Calu3 (cell line): Measurements from ENCODE around the gene PPT2. TPM values are rescaled to one million over a fixed set of nuclear protein-coding genes. Genes with fewer than 3 reads are reported as not detected.
A peak's percentile ranks its signal among the peaks of the same experiment; 100 is the strongest.

Source experiments
- BruUV-seq: library from RNA; stranded (reverse); fragments of 400-500 nt; replicated peaks from 2 replicates; lab custom pipeline; 2021; lab: Mats Ljungman, UMichigan
- CTCF ChIA-PET: fragments of 300-600 bp; sonication (Branson Sonifier 250); formaldehyde crosslinking; loops from one replicate; lab custom pipeline; 2022; ENCODE audit warnings: antibody characterized with exemption; lab: Charles Lee
- DNase-seq: peaks from one replicate; pipeline ENCODE4 v3.0.0; 2022
- H3K27ac Mint-ChIP-seq: one replicate; pipeline ENCODE4 v1.8.0; 2022; ENCODE audit warnings: mixed read lengths; ENCODE audit not compliant: unreplicated experiment
- H3K27me3 Mint-ChIP-seq: one replicate; pipeline ENCODE4 v1.8.0; 2022; ENCODE audit warnings: mixed read lengths; ENCODE audit not compliant: unreplicated experiment
- H3K36me3 Mint-ChIP-seq: one replicate; pipeline ENCODE4 v1.8.0; 2022; ENCODE audit warnings: mild to moderate bottlenecking, moderate library complexity, mixed read lengths; ENCODE audit not compliant: insufficient read depth, unreplicated experiment
- H3K4me1 Mint-ChIP-seq: one replicate; pipeline ENCODE4 v1.8.0; 2022; ENCODE audit warnings: mild to moderate bottlenecking, low read depth, mixed read lengths; ENCODE audit not compliant: unreplicated experiment
- H3K4me3 Mint-ChIP-seq: one replicate; pipeline ENCODE4 v1.8.0; 2022; ENCODE audit warnings: mild to moderate bottlenecking, low read depth, moderate library complexity, mixed read lengths; ENCODE audit not compliant: unreplicated experiment
- H3K9me3 Mint-ChIP-seq: one replicate; pipeline ENCODE4 v1.8.0; 2022; ENCODE audit warnings: low read depth, mixed read lengths; ENCODE audit not compliant: unreplicated experiment
- CTCF ChIP-seq: fragments of 200-600 bp; IDR thresholded peaks from one replicate; pipeline ENCODE4 v1.8.0; 2022; ENCODE audit warnings: antibody characterized with exemption; ENCODE audit not compliant: unreplicated experiment
- intact Hi-C: fragments of 100-400 bp; cut with micrococcal nuclease; formaldehyde crosslinking; loops from one replicate; pipeline ENCODE4 v1.10.0; 2022; ENCODE audit not compliant: unreplicated experiment
- total RNA-seq: library from RNA; stranded (reverse); gene quantifications from 2 replicates; pipeline ENCODE4 v1.2.3, GENCODE V29; 2022

Gene PPT2
- total RNA-seq, 1 experiment from 2014 or later: 31.0 TPM

GRCh38 chr6:32173051-32173727 lies 19.2 kb downstream of the PPT2 start:
- CTCF ChIA-PET: no interaction called here
- Mint-ChIP-seq H3K27ac (no peak overlapping the region), H3K9me3 (no peaks in the 10 kb centered on the region), H3K36me3 (peaks cover 57% of the 10 kb centered on the region), H3K4me3 (no peak overlapping the region), H3K27me3 (no peaks in the 10 kb centered on the region), H3K4me1 (peaks cover 37% of the 10 kb centered on the region)
- intact Hi-C loops: no loop called here
- TF ChIP-seq CTCF: no peak
- no peak for DNase-seq
- BruUV-seq: no TSS peak

DNA sequence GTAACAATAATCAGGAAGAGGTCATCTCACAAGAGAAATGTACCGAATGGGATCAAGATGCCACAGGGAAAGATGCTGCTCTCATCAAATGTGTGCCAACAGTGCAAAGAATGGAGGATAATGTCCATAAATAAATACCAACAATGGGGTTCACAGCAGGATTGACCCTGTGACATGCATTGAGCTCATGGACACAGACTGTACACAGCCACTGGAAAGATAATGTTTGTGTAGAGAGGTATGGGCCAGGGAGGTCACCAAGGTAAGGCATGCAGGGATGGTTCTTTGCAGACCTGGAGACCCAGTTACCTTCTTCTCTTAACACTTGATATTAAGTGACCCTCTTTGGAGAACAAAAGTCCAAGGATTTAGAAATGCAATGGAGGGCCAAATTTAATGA lies 20.5 kb downstream of the PPT2 start:
- Mint-ChIP-seq H3K27ac (no peak overlapping the region), H3K4me1 (peaks cover 47% of the 10 kb centered on the region), H3K4me3 (no peak overlapping the region), H3K9me3 (no peaks in the 10 kb centered on the region), H3K36me3 (peaks cover 63% of the 10 kb centered on the region), H3K27me3 (no peaks in the 10 kb centered on the region)
- no peak for TF ChIP-seq CTCF
- DNase-seq: no peak
- intact Hi-C loops: no loop called here
- CTCF ChIA-PET: no interaction called here
- BruUV-seq: TSS peak; percentile 10

DNA sequence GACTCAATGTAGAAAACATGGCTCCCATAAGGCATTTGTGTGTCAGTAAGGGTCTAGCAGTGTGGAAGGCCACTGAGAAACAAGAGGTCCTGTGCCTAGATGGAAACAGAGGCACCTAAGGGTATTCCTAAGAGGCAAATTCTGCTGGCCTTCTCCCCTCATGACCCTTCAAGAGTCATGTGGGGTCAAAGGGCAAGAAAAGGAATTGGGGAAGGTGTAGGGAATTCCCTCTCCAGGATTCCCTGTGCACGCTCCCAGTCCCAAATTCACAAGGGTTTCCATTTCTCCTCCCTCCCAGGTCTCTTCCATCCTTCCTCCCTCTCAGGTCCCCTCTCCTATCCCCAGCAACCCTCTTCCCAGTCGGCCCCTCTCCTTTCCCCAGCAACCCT lies 21.4 kb downstream of the PPT2 start:
- no peak overlapping the region for H3K27ac Mint-ChIP-seq
- intact Hi-C loops: loop anchor here (5.0 kb wide), 1 partner anchor 218 kb away; the partner anchor contains the start of genes NELFE and SKIC2
- DNase-seq: no peak
- H3K36me3 Mint-ChIP-seq: peaks cover 59% of the 10 kb centered on the region
- no TSS peak for BruUV-seq
- no peaks in the 10 kb centered on the region for H3K9me3 Mint-ChIP-seq
- H3K4me1 Mint-ChIP-seq: peaks cover 48% of the 10 kb centered on the region
- no peaks in the 10 kb centered on the region for H3K27me3 Mint-ChIP-seq
- CTCF ChIA-PET: no interaction called here
- H3K4me3 Mint-ChIP-seq: peak overlapping the region; percentile 82
- TF ChIP-seq CTCF: no peak

DNA sequence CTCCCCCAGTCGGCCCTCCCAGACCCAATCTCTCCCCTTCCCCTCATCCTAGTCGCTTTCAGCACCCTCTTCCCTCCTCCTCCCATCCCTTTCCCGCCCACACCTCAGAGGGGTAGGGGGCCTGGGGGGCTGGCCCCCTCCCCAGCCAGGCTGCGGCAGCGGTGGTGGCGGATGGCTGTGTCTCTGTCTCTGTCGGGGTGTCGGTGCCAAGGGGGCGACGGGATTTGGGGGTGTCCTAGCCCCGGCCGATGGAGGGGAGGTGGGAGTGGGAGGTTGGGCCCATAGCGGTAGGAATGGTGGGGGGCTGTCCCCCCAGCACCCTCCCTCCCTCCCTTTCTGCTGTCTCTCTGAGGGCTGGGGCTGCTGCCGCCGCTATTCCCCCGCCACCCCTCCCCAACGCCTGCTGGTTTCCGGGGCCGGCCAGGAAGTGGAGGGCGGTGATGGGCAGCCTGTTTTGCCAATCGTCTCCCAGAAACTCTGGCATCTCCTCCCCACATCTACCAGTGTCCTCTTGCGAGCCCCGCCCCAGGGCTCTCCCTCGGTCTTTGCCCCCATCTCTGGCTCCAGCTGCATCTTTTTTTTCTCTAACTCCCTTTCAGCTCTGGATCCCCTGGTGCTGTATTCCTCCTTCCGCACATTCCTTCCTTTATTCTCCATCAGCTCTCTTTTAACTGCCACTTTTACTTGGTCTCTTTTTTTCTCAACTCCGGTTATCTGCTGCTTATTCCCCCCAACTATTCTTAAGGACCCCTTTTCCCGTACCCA lies 22.0 kb downstream of the PPT2 start, which contains the start of gene AGPAT1:
Gene AGPAT1 (minus strand): TSS at position 374 of the 765 bp plus-strand sequence. CDS start 4,588 bp downstream, outside the sequence.
- H3K36me3 Mint-ChIP-seq: peaks cover 61% of the 10 kb centered on the region
- BruUV-seq: no TSS peak
- intact Hi-C loops: loop anchor here (2.0 to 5.0 kb wide), 2 partner anchors 57 to 219 kb away; partner anchors contain the start of genes NELFE and SKIC2
- no peaks in the 10 kb centered on the region for H3K9me3 Mint-ChIP-seq
- DNase-seq: peak; percentile 100
- no peak for TF ChIP-seq CTCF
- H3K4me3 Mint-ChIP-seq: peak within 1 kb of the TSS; percentile 82
- H3K4me1 Mint-ChIP-seq: peaks cover 48% of the 10 kb centered on the region
- H3K27ac Mint-ChIP-seq: peak within 1 kb of the TSS; percentile 62
- CTCF ChIA-PET: interaction anchor here (2.5 kb wide), 1 partner anchor 21 kb away, joined by 32 read pairs; no protein-coding TSS in a partner anchor
- no peaks in the 10 kb centered on the region for H3K27me3 Mint-ChIP-seq
